ENCODE results near the gene ZNF521.

- TF ChIP-seq, protein P1, sequence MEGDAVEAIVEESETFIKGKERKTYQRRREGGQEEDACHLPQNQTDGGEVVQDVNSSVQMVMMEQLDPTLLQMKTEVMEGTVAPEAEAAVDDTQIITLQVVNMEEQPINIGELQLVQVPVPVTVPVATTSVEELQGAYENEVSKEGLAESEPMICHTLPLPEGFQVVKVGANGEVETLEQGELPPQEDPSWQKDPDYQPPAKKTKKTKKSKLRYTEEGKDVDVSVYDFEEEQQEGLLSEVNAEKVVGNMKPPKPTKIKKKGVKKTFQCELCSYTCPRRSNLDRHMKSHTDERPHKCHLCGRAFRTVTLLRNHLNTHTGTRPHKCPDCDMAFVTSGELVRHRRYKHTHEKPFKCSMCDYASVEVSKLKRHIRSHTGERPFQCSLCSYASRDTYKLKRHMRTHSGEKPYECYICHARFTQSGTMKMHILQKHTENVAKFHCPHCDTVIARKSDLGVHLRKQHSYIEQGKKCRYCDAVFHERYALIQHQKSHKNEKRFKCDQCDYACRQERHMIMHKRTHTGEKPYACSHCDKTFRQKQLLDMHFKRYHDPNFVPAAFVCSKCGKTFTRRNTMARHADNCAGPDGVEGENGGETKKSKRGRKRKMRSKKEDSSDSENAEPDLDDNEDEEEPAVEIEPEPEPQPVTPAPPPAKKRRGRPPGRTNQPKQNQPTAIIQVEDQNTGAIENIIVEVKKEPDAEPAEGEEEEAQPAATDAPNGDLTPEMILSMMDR (IDR thresholded peaks at IDR 0.05; ENCODE audit: low read depth, low read length): no peak
- TF ChIP-seq MAX (IDR thresholded peaks at IDR 0.05; ENCODE audit: low read depth, low read length) (no peak), POLR2A (IDR thresholded peaks at IDR 0.05; ENCODE audit: extremely low read depth, insufficient read length) (no peak), MYC (IDR thresholded peaks at IDR 0.05; ENCODE audit: low read depth, low read length) (no peak)
These were observed 312.2 kb downstream of the ZNF521 start for GRCh38 chr18:25039781-25040180.
